OCI-LY1 (cell line): Measurements from ENCODE around the gene ANKRD33.

Experiments used
- CTCF ChIP-seq: fragments of 200-600 bp; sonication (generic), shearing (Covaris generic); IDR thresholded peaks from 2 replicates; pipeline ENCODE4 v1.5.1; 2017; ENCODE audit warnings: mild to moderate bottlenecking, antibody characterized with exemption, low read length, moderate library complexity, mixed read lengths
- EZH2 ChIP-seq: fragments of 200-600 bp; sonication (generic), shearing (Covaris generic); IDR thresholded peaks from 2 replicates; pipeline ENCODE4 v1.8.0; 2017; ENCODE audit warnings: borderline replicate concordance, mixed run types, mild to moderate bottlenecking, antibody characterized with exemption, low read length, moderate library complexity, mixed read lengths

GRCh38 chr12:51869496-51869865, 18.4 kb upstream of the ANKRD33 start:
- TF ChIP-seq EZH2 (no peak), CTCF (no peak)
